WTC11 (cell line): ENCODE measurements around the gene ABHD3. TPM values are rescaled to one million over a fixed set of nuclear protein-coding genes. Genes with fewer than 3 reads are reported as not detected.

Experiments used
- ATAC-seq: fragments of 200-7000 bp; cut with Tn5 transposase; 2 replicates; pipeline ENCODE4 v1.10.0; 2021; ENCODE audit warnings: mild to moderate bottlenecking, moderate library complexity
- CTCF ChIA-PET: fragments of 300-600 bp; sonication (Branson Sonifier 250); formaldehyde crosslinking; loops from one replicate; lab custom pipeline; 2021; ENCODE audit warnings: antibody characterized with exemption; lab: Charles Lee
- POLR2A ChIA-PET: fragments of 350-600 bp; sonication (Branson Sonifier 250); formaldehyde crosslinking; loops from one replicate; lab custom pipeline; 2021; ENCODE audit warnings: antibody characterized with exemption; lab: Charles Lee
- DNase-seq: peaks from one replicate; pipeline ENCODE4 v3.0.0; 2021; ENCODE audit warnings: low spot score
- H3K27ac Mint-ChIP-seq: 2 replicates; pipeline ENCODE4 v1.8.0; 2021; ENCODE audit warnings: mixed read lengths
- H3K27me3 Mint-ChIP-seq: 2 replicates; pipeline ENCODE4 v1.8.0; 2021; ENCODE audit warnings: low read depth, mild to moderate bottlenecking, moderate library complexity, mixed read lengths
- H3K36me3 Mint-ChIP-seq: 2 replicates; pipeline ENCODE4 v1.8.0; 2021; ENCODE audit warnings: mixed read lengths
- H3K4me1 Mint-ChIP-seq: 2 replicates; pipeline ENCODE4 v1.8.0; 2022; ENCODE audit warnings: mixed read lengths
- H3K4me3 Mint-ChIP-seq: 2 replicates; pipeline ENCODE4 v1.8.0; 2021; ENCODE audit warnings: mild to moderate bottlenecking, moderate library complexity, mixed read lengths
- H3K9me3 Mint-ChIP-seq: 2 replicates; pipeline ENCODE4 v1.8.0; 2021; ENCODE audit warnings: mixed read lengths
- ARID4B ChIP-seq: sonication (generic); formaldehyde crosslinking; IDR thresholded peaks from 2 replicates; pipeline ENCODE4 v1.8.0; 2023; ENCODE audit warnings: missing genetic modification reagents, mild to moderate bottlenecking, borderline replicate concordance
- CREB1 ChIP-seq: sonication (generic); formaldehyde crosslinking; IDR thresholded peaks from 2 replicates; pipeline ENCODE4 v1.8.0; 2023; ENCODE audit warnings: mild to moderate bottlenecking, missing genetic modification reagents
- E2F4 ChIP-seq: sonication (generic); formaldehyde crosslinking; IDR thresholded peaks from 2 replicates; pipeline ENCODE4 v1.8.1; 2022; ENCODE audit warnings: low read depth, mild to moderate bottlenecking, moderate library complexity, missing genetic modification reagents, borderline replicate concordance
- ELF4 ChIP-seq: sonication (generic); formaldehyde crosslinking; IDR thresholded peaks from 2 replicates; pipeline ENCODE4 v1.8.1; 2022; ENCODE audit warnings: low read depth, mild to moderate bottlenecking, moderate library complexity, missing genetic modification reagents
- EMX1 ChIP-seq: fragments of 250-450 bp; sonication (Bioruptor Pico); IDR thresholded peaks from 2 replicates; pipeline ENCODE4 v1.8.0; 2021; ENCODE audit warnings: mild to moderate bottlenecking
- ETV6 ChIP-seq: sonication (generic); formaldehyde crosslinking; IDR thresholded peaks from 2 replicates; pipeline ENCODE4 v1.8.1; 2022; ENCODE audit warnings: mild to moderate bottlenecking, missing genetic modification reagents
- FOXK1 ChIP-seq: sonication (generic); formaldehyde crosslinking; IDR thresholded peaks from 2 replicates; pipeline ENCODE4 v1.8.0; 2022; ENCODE audit warnings: mild to moderate bottlenecking, moderate library complexity, missing genetic modification reagents
- FOXP1 ChIP-seq: sonication (generic); formaldehyde crosslinking; IDR thresholded peaks from 2 replicates; pipeline ENCODE4 v1.8.0; 2022; ENCODE audit warnings: missing genetic modification reagents, mild to moderate bottlenecking, moderate library complexity, borderline replicate concordance
- FOXP4 ChIP-seq: sonication (generic); formaldehyde crosslinking; IDR thresholded peaks from 2 replicates; pipeline ENCODE4 v1.8.0; 2022; ENCODE audit warnings: mild to moderate bottlenecking, missing genetic modification reagents
- SMAD4 ChIP-seq: sonication (generic); formaldehyde crosslinking; IDR thresholded peaks from 2 replicates; pipeline ENCODE4 v1.8.0; 2022; ENCODE audit warnings: mild to moderate bottlenecking, missing genetic modification reagents
- SP1 ChIP-seq: sonication (generic); formaldehyde crosslinking; conservative IDR thresholded peaks from 2 replicates; pipeline ENCODE4 v1.8.1; 2022; ENCODE audit warnings: missing genetic modification reagents
- ZNF423 ChIP-seq: fragments of 250-450 bp; sonication (Bioruptor Pico); IDR thresholded peaks from 2 replicates; pipeline ENCODE4 v2.1.2; 2022; ENCODE audit warnings: mild to moderate bottlenecking, moderate library complexity
- total RNA-seq: library from RNA; stranded (reverse); gene quantifications from 3 replicates; pipeline ENCODE4 v1.2.3, GENCODE V29; 2021
- TF ChIP-seq, protein P1 (sequence below): sonication (generic); formaldehyde crosslinking; IDR thresholded peaks from 2 replicates; pipeline ENCODE4 v1.8.1; 2022; ENCODE audit warnings: mild to moderate bottlenecking, moderate library complexity, missing genetic modification reagents
- TF ChIP-seq, protein P2 (sequence below): fragments of 250-450 bp; sonication (Bioruptor Pico); IDR thresholded peaks from 2 replicates; pipeline ENCODE4 v1.9.0; 2021; ENCODE audit warnings: mild to moderate bottlenecking, borderline replicate concordance
- TF ChIP-seq, protein P3 (sequence below): sonication (generic); formaldehyde crosslinking; IDR thresholded peaks from 2 replicates; pipeline ENCODE4 v1.8.0; 2022; ENCODE audit warnings: mild to moderate bottlenecking, missing genetic modification reagents

ABHD3 gene
- total RNA-seq, 1 experiment from 2014 or later = 11.1 TPM

- H3K27ac Mint-ChIP-seq = no peak overlapping the region
Measured at GRCh38 chr18:21742315-21742687, 37.7 kb upstream of the ABHD3 start.

DNA sequence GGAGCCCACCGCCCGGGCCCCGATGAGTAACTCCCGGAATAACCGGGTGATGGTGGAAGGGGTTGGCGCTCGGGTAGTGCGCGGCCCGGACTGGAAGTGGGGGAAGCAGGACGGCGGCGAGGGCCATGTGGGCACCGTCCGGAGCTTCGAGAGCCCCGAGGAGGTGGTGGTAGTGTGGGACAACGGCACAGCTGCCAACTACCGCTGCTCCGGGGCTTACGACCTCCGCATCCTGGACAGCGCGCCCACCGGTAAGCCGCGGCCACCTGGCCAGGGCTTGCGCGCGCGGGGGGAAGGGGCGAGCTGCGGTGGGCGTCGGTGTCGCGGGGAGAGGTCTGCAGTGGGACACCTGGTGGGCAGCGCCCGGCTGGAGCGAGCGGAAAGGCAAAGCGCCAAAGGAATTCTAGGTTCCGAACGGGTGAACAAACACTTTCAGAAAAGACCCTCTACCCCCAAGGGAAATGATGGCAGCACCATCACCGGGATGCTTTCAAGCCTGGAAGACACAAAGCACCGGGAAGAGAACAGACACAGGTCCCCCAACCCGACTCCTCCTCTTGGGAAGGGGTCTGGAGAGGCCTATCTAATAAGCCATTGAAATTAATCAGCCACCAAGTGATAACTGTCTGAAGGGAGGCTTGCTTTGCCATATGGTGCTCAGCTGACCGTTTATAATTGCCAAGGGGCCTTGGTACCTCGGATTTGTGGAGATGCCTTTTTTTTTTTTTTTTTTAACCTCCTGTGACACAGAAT is 37.2 kb upstream of the ABHD3 start:
- peaks cover 5% of the 10 kb centered on the region for H3K36me3 Mint-ChIP-seq
- peaks cover 48% of the 10 kb centered on the region for H3K4me1 Mint-ChIP-seq
- CTCF ChIA-PET = interaction anchor here (1.4 to 3.8 kb wide), 2 partner anchors 37 to 141 kb away, joined by 10 to 17 read pairs; partner anchors contain the start of genes ABHD3 and ESCO1
- ATAC-seq (0 out of 2 replicates have a peak, but pooled peaks have one; percentile 1), DNase-seq (peak; percentile 35)
- H3K9me3 Mint-ChIP-seq = peaks cover 6% of the 10 kb centered on the region
- peak overlapping the region; percentile 82 for H3K4me3 Mint-ChIP-seq
- POLR2A ChIA-PET = interaction anchor here (0.7 to 1.8 kb wide), 2 partner anchors 141 to 142 kb away, joined by 4 to 16 read pairs; partner anchors contain the start of gene ESCO1
- peak overlapping the region; percentile 33; the same call in 1 of the 2 replicates for H3K27ac Mint-ChIP-seq
- peaks cover 1% of the 10 kb centered on the region for H3K27me3 Mint-ChIP-seq
- TF ChIP-seq FOXK1 (CRISPR knock-in tag) = peak; percentile 48; the same call in 1 of the 2 replicates
- no peak; the same call in 1 of the 2 replicates for TF ChIP-seq ARID4B (CRISPR knock-in tag)
- TF ChIP-seq SMAD4 (CRISPR knock-in tag) = no peak
- no peak for TF ChIP-seq EMX1 (CRISPR knock-in tag)
- TF ChIP-seq FOXP4 = peak; percentile 38; the same call in 1 of the 2 replicates
- TF ChIP-seq CREB1 = no peak

More at GRCh38 chr18:21742315-21742687, 37.7 kb upstream of the ABHD3 start:
- TF ChIP-seq, protein P1, sequence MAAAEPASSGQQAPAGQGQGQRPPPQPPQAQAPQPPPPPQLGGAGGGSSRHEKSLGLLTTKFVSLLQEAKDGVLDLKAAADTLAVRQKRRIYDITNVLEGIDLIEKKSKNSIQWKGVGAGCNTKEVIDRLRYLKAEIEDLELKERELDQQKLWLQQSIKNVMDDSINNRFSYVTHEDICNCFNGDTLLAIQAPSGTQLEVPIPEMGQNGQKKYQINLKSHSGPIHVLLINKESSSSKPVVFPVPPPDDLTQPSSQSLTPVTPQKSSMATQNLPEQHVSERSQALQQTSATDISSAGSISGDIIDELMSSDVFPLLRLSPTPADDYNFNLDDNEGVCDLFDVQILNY (CRISPR knock-in tag) = no peak
- TF ChIP-seq, protein P2, sequence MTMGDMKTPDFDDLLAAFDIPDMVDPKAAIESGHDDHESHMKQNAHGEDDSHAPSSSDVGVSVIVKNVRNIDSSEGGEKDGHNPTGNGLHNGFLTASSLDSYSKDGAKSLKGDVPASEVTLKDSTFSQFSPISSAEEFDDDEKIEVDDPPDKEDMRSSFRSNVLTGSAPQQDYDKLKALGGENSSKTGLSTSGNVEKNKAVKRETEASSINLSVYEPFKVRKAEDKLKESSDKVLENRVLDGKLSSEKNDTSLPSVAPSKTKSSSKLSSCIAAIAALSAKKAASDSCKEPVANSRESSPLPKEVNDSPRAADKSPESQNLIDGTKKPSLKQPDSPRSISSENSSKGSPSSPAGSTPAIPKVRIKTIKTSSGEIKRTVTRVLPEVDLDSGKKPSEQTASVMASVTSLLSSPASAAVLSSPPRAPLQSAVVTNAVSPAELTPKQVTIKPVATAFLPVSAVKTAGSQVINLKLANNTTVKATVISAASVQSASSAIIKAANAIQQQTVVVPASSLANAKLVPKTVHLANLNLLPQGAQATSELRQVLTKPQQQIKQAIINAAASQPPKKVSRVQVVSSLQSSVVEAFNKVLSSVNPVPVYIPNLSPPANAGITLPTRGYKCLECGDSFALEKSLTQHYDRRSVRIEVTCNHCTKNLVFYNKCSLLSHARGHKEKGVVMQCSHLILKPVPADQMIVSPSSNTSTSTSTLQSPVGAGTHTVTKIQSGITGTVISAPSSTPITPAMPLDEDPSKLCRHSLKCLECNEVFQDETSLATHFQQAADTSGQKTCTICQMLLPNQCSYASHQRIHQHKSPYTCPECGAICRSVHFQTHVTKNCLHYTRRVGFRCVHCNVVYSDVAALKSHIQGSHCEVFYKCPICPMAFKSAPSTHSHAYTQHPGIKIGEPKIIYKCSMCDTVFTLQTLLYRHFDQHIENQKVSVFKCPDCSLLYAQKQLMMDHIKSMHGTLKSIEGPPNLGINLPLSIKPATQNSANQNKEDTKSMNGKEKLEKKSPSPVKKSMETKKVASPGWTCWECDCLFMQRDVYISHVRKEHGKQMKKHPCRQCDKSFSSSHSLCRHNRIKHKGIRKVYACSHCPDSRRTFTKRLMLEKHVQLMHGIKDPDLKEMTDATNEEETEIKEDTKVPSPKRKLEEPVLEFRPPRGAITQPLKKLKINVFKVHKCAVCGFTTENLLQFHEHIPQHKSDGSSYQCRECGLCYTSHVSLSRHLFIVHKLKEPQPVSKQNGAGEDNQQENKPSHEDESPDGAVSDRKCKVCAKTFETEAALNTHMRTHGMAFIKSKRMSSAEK (CRISPR knock-in tag) = no peak
- TF ChIP-seq ELF4 (CRISPR knock-in tag) (no peak), E2F4 (CRISPR knock-in tag) (no peak), CREB1 (no peak), FOXK1 (CRISPR knock-in tag) (no peak), ZNF423 (no peak), SP1 (CRISPR knock-in tag) (no peak), ETV6 (CRISPR knock-in tag) (no peak), FOXP1 (CRISPR knock-in tag) (no peak)
- TF ChIP-seq, protein P3, sequence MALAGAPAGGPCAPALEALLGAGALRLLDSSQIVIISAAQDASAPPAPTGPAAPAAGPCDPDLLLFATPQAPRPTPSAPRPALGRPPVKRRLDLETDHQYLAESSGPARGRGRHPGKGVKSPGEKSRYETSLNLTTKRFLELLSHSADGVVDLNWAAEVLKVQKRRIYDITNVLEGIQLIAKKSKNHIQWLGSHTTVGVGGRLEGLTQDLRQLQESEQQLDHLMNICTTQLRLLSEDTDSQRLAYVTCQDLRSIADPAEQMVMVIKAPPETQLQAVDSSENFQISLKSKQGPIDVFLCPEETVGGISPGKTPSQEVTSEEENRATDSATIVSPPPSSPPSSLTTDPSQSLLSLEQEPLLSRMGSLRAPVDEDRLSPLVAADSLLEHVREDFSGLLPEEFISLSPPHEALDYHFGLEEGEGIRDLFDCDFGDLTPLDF = no peak
- CTCF ChIA-PET = interaction anchor here (1.4 to 3.8 kb wide), 2 partner anchors 38 to 142 kb away, joined by 10 to 17 read pairs; partner anchors contain the start of genes ABHD3 and ESCO1
- peaks cover 54% of the 10 kb centered on the region for H3K4me1 Mint-ChIP-seq
- ATAC-seq (no peak), DNase-seq (no peak)
- H3K4me3 Mint-ChIP-seq = peak overlapping the region; percentile 82
- no peaks in the 10 kb centered on the region; the same call in none of the 2 replicates for H3K27me3 Mint-ChIP-seq
- POLR2A ChIA-PET = interaction anchor here (0.7 kb wide), 1 partner anchor 141 kb away, joined by 4 read pairs; no protein-coding TSS in a partner anchor
- peaks cover 3% of the 10 kb centered on the region; the same call in 1 of the 2 replicates for H3K9me3 Mint-ChIP-seq
- H3K36me3 Mint-ChIP-seq = 0 out of 2 replicates have a peak, but pooled peaks cover 4% of the 10 kb centered on the region
